IMR-90 (cell line): Measurements from ENCODE around the gene MATN3. TPM values are rescaled to one million over a fixed set of nuclear protein-coding genes. Genes with fewer than 3 reads are reported as not detected.

Experiments used
- ATAC-seq: fragments of 200-7000 bp; cut with Tn5 transposase; 2 replicates; pipeline ENCODE4 v1.9.1; 2020; ENCODE audit warnings: low read depth, mild to moderate bottlenecking, moderate library complexity
- BruUV-seq: library from RNA; stranded (reverse); fragments of 400-500 nt; replicated peaks from 2 replicates; lab custom pipeline; 2021; lab: Mats Ljungman, UMichigan
- CTCF ChIA-PET: fragments of 300-600 bp; formaldehyde crosslinking; extraction: SDS; loops from one replicate; lab custom pipeline; 2021; ENCODE audit warnings: antibody characterized with exemption; lab: Yijun Ruan, JAX
- POLR2A ChIA-PET: fragments of 300-600 bp; sonication (Branson Sonifier 250); formaldehyde crosslinking; loops from one replicate; lab custom pipeline; 2022; ENCODE audit warnings: antibody characterized with exemption; ENCODE audit not compliant: unreplicated experiment; lab: Charles Lee
- DNase-seq: peaks from one replicate; pipeline ENCODE4 v3.0.0; 2013
- H2AFZ ChIP-seq: replicated peaks from 2 replicates; pipeline ENCODE3; 2013; ENCODE audit warnings: low read length, mild to moderate bottlenecking; ENCODE audit not compliant: poor library complexity
- H2AK5ac ChIP-seq: 2 replicates; pipeline ENCODE4 v1.6.1; 2013; ENCODE audit warnings: low read depth, low read length, inconsistent platforms
- H2AK9ac ChIP-seq: replicated peaks from 2 replicates; pipeline ENCODE3; 2013; ENCODE audit warnings: mild to moderate bottlenecking, low read depth, low read length, moderate library complexity; ENCODE audit not compliant: poor library complexity
- H2BK120ac ChIP-seq: 2 replicates; pipeline ENCODE4 v1.6.1; 2013; ENCODE audit warnings: low read depth, low read length, inconsistent platforms
- H2BK15ac ChIP-seq: 3 replicates; pipeline ENCODE4 v1.6.1; 2013; ENCODE audit warnings: low read depth, low read length, inconsistent platforms
- H2BK20ac ChIP-seq: 2 replicates; pipeline ENCODE4 v1.6.1; 2013; ENCODE audit warnings: low read depth, mild to moderate bottlenecking, inconsistent platforms, low read length, moderate library complexity
- H2BK5ac ChIP-seq: 2 replicates; pipeline ENCODE4 v1.6.1; 2013; ENCODE audit warnings: mild to moderate bottlenecking, low read depth, low read length, inconsistent platforms; ENCODE audit not compliant: poor library complexity, severe bottlenecking
- H3K14ac ChIP-seq: replicated peaks from 2 replicates; pipeline ENCODE4 v1.6.1; 2013; ENCODE audit warnings: low read depth, low read length, inconsistent platforms
- H3K18ac ChIP-seq: 2 replicates; pipeline ENCODE4 v1.6.1; 2013; ENCODE audit warnings: low read depth, low read length, control low read depth
- H3K23ac ChIP-seq: 2 replicates; pipeline ENCODE4 v1.6.1; 2013; ENCODE audit warnings: low read depth, low read length, inconsistent platforms
- H3K27ac ChIP-seq: 2 replicates; pipeline ENCODE4 v1.5.1; 2013; ENCODE audit warnings: mild to moderate bottlenecking, control low read depth, low read length; ENCODE audit not compliant: insufficient read depth
- H3K27me3 ChIP-seq: 2 replicates; pipeline ENCODE4 v1.6.1; 2013; ENCODE audit warnings: low read length; ENCODE audit not compliant: control insufficient read depth, insufficient read depth
- H3K36me3 ChIP-seq: 2 replicates; pipeline ENCODE4 v1.6.1; 2013; ENCODE audit warnings: low read length, mixed read lengths; ENCODE audit not compliant: control insufficient read depth, insufficient read depth
- H3K4ac ChIP-seq: 2 replicates; pipeline ENCODE4 v1.6.1; 2013; ENCODE audit warnings: low read depth, low read length, inconsistent platforms
- H3K4me1 ChIP-seq: 2 replicates; pipeline ENCODE4 v1.6.1; 2013; ENCODE audit warnings: low read length, mixed read lengths; ENCODE audit not compliant: control insufficient read depth, insufficient read depth
- H3K4me2 ChIP-seq: 2 replicates; pipeline ENCODE4 v1.6.1; 2013; ENCODE audit warnings: low read depth, mild to moderate bottlenecking, control low read depth, low read length, moderate library complexity
- H3K4me3 ChIP-seq: 2 replicates; pipeline ENCODE4 v1.5.1; 2013; ENCODE audit warnings: low read depth, mild to moderate bottlenecking, control low read depth, low read length, moderate library complexity; ENCODE audit not compliant: insufficient read depth
- H3K56ac ChIP-seq: 2 replicates; pipeline ENCODE4 v1.6.1; 2013; ENCODE audit warnings: low read length, inconsistent platforms; ENCODE audit not compliant: insufficient read depth; ENCODE audit errors: extremely low read depth
- H3K79me1 ChIP-seq, 2 experiments: 2 replicates each; pipeline ENCODE4 v1.6.1; 2013; ENCODE audit warnings: low read length in 2 of 2, inconsistent platforms in 1 of 2, low read depth in 1 of 2
- H3K9ac ChIP-seq: 2 replicates; pipeline ENCODE4 v1.6.1; 2013; ENCODE audit warnings: low read depth, low read length, control low read depth
- H3K9me1 ChIP-seq: 2 replicates; pipeline ENCODE4 v1.6.1; 2013; ENCODE audit warnings: low read length, inconsistent platforms; ENCODE audit not compliant: insufficient read depth
- H3K9me3 ChIP-seq: 2 replicates; pipeline ENCODE4 v1.6.1; 2013; ENCODE audit warnings: low read length; ENCODE audit not compliant: control insufficient read depth, insufficient read depth
- H4K20me1 ChIP-seq: 2 replicates; pipeline ENCODE4 v1.6.1; 2013; ENCODE audit warnings: low read length, inconsistent platforms; ENCODE audit not compliant: insufficient read depth
- H4K5ac ChIP-seq: 2 replicates; pipeline ENCODE4 v1.6.1; 2013; ENCODE audit warnings: mild to moderate bottlenecking, low read depth, low read length, control low read depth
- H4K8ac ChIP-seq, 2 experiments: 2 replicates each; pipeline ENCODE4 v1.6.1; 2013; ENCODE audit warnings: low read depth in 2 of 2, low read length in 2 of 2, control low read depth in 1 of 2, inconsistent platforms in 1 of 2
- H4K91ac ChIP-seq: 2 replicates; pipeline ENCODE4 v1.6.1; 2013; ENCODE audit warnings: low read depth, low read length, inconsistent platforms; ENCODE audit not compliant: insufficient read depth
- BHLHE40 ChIP-seq: fragments of 150-350 bp; IDR thresholded peaks from 2 replicates; pipeline ENCODE4 v1.6.1; 2016; ENCODE audit warnings: mild to moderate bottlenecking, low read depth, low read length
- CEBPB ChIP-seq: IDR thresholded peaks from 2 replicates; pipeline ENCODE4 v1.6.1; 2012; ENCODE audit warnings: low read depth, low read length, improper control_type of control experiment
- CHD1 ChIP-seq: IDR thresholded peaks from 2 replicates; pipeline ENCODE4 v1.6.1; 2012; ENCODE audit warnings: low read depth, low read length, improper control_type of control experiment
- CTCF ChIP-seq: conservative IDR thresholded peaks from 2 replicates; pipeline ENCODE4 v1.5.1; 2012; ENCODE audit warnings: mild to moderate bottlenecking, low read depth, low read length, improper control_type of control experiment
- ELK1 ChIP-seq: fragments of 150-350 bp; IDR thresholded peaks from 2 replicates; pipeline ENCODE4 v1.6.1; 2016; ENCODE audit warnings: low read depth, mild to moderate bottlenecking, low read length, moderate library complexity, borderline replicate concordance
- FOS ChIP-seq: fragments of 150-350 bp; IDR thresholded peaks from 2 replicates; pipeline ENCODE4 v1.6.1; 2016; ENCODE audit warnings: low read depth, low read length
- MAFK ChIP-seq: IDR thresholded peaks from 2 replicates; pipeline ENCODE4 v1.6.1; 2012; ENCODE audit warnings: low read depth, low read length, improper control_type of control experiment
- MAZ ChIP-seq: IDR thresholded peaks from 2 replicates; pipeline ENCODE4 v1.6.1; 2012; ENCODE audit warnings: low read depth, mild to moderate bottlenecking, low read length, improper control_type of control experiment, moderate library complexity, borderline replicate concordance
- MXI1 ChIP-seq: IDR thresholded peaks from 2 replicates; pipeline ENCODE4 v1.6.1; 2012; ENCODE audit warnings: low read depth, mild to moderate bottlenecking, low read length, moderate library complexity, borderline replicate concordance
- NFE2L2 ChIP-seq: fragments of 150-350 bp; IDR thresholded peaks from 2 replicates; pipeline ENCODE4 v1.6.1; 2016; ENCODE audit warnings: low read depth, mild to moderate bottlenecking, low read length
- POLR2A ChIP-seq: IDR thresholded peaks from 2 replicates; pipeline ENCODE4 v1.6.1; 2012; ENCODE audit warnings: mild to moderate bottlenecking, low read depth, low read length
- RAD21 ChIP-seq: IDR thresholded peaks from 2 replicates; pipeline ENCODE4 v1.6.1; 2012; ENCODE audit warnings: low read length, improper control_type of control experiment
- RCOR1 ChIP-seq: IDR thresholded peaks from 2 replicates; pipeline ENCODE4 v1.6.1; 2012; ENCODE audit warnings: mild to moderate bottlenecking, low read length, improper control_type of control experiment; ENCODE audit not compliant: insufficient replicate concordance
- RFX5 ChIP-seq: IDR thresholded peaks from 2 replicates; pipeline ENCODE4 v1.8.0; 2012; ENCODE audit warnings: low read depth, mild to moderate bottlenecking, low read length, moderate library complexity
- SMC3 ChIP-seq: fragments of 150-350 bp; IDR thresholded peaks from 2 replicates; pipeline ENCODE4 v1.6.1; 2016; ENCODE audit warnings: low read depth, mild to moderate bottlenecking, antibody characterized with exemption, low read length, moderate library complexity
- USF2 ChIP-seq: fragments of 150-350 bp; IDR thresholded peaks from 2 replicates; pipeline ENCODE4 v1.6.1; 2017; ENCODE audit warnings: mild to moderate bottlenecking, antibody characterized with exemption, low read length, low read depth
- WGBS, 2 experiments: methylation state at CpG; one replicate each; pipeline versions ENCODE4 v1.1.5 to v1.1.7; 2013; ENCODE audit warnings: missing lambda C conversion rate in 2 of 2; ENCODE audit not compliant: insufficient read length in 1 of 2; ENCODE audit errors: extremely low coverage in 2 of 2; 5-methylcytosine and 5-hydroxymethylcytosine counted together
- dilution Hi-C: fragments of 300-500 bp; cut with HindIII; formaldehyde crosslinking; loops from one replicate; pipeline ENCODE4 v1.14.3; 2018; ENCODE audit warnings: low sequenced_read_pairs; ENCODE audit not compliant: unreplicated experiment
- in situ Hi-C: fragments of 300-500 bp; cut with MboI; formaldehyde crosslinking; loops from 3 replicates; pipeline ENCODE4 v1.14.3; 2019; ENCODE audit warnings: low sequenced_read_pairs, inconsistent platforms, mixed read lengths
- intact Hi-C: fragments of 100-400 bp; cut with micrococcal nuclease; formaldehyde crosslinking; loops from 2 replicates; pipeline ENCODE4 v1.10.0; 2022
- polyA plus RNA-seq, 3 experiments: library from polyadenylated mRNA; depleted of rRNA; stranded (reverse); fragments of >200 nt; gene quantifications; 2 replicates each; pipeline ENCODE4 v1.2.3, GENCODE V29; 2012; ENCODE audit warnings: low replicate concordance in 1 of 3
- total RNA-seq: library from RNA; depleted of rRNA; stranded (reverse); fragments of >200 nt; gene quantifications from 2 replicates; pipeline ENCODE4 v1.2.3, GENCODE V29; 2012

The MATN3 gene
- total and polyA plus RNA-seq, 2 of the 4 experiments (the other 2 are of a cell fraction), result 0.90 to 3.0 TPM

GRCh38 chr2:20054931-20055330, 42.5 kb upstream of the MATN3 start:
- Histone ChIP-seq H3K14ac (no peak overlapping the region), H4K20me1 (peaks cover 9% of the 10 kb centered on the region; the same call in 1 of the 2 replicates), H3K4me1 (no peaks in the 10 kb centered on the region; the same call in 1 of the 2 replicates), H3K9me1 (peaks cover 2% of the 10 kb centered on the region; the same call in 1 of the 2 replicates), H2BK120ac (no peak overlapping the region), H2BK15ac (no peak overlapping the region), H3K4me2 (no peak overlapping the region), H3K27me3 (no peaks in the 10 kb centered on the region), H3K9me3 (no peaks in the 10 kb centered on the region), H3K56ac (no peak overlapping the region), H3K79me1 (peaks cover 0 to 7% of the 10 kb centered on the region in 2 experiments; a peak in 2 of 4 replicates), H4K5ac (no peak overlapping the region), H3K23ac (no peak overlapping the region), H2AFZ (no peak overlapping the region), H2BK5ac (no peak overlapping the region), H3K27ac (no peak overlapping the region), H2AK5ac (no peak overlapping the region), H3K18ac (no peak overlapping the region), H2AK9ac (no peak overlapping the region), H3K4ac (no peak overlapping the region), H3K9ac (no peak overlapping the region), H3K36me3 (no peaks in the 10 kb centered on the region), H3K4me3 (no peak overlapping the region), H4K91ac (no peak overlapping the region), H4K8ac (no peak overlapping the region), H2BK20ac (no peak overlapping the region)
- DNase-seq (no peak), ATAC-seq (no peak)
- no CpG with 5 or more reads among the region's 3 CpGs for WGBS, 2 experiments
- CTCF ChIA-PET, result no interaction called here
- in situ Hi-C loops (no loop called here), dilution Hi-C loops (no loop called here), intact Hi-C loops (no loop called here)
- TF ChIP-seq POLR2A, result no peak
- no peak for TF ChIP-seq CEBPB
- TF ChIP-seq FOS, result no peak
- no peak for TF ChIP-seq CHD1
- no peak for TF ChIP-seq BHLHE40
- no peak for TF ChIP-seq RCOR1
- no peak for TF ChIP-seq MXI1
- no peak for TF ChIP-seq MAFK
- TF ChIP-seq NFE2L2, result no peak
- no peak for TF ChIP-seq RAD21
- no peak for TF ChIP-seq USF2
- no peak for TF ChIP-seq RFX5
- no peak for TF ChIP-seq CTCF
- no peak for TF ChIP-seq ELK1
- TF ChIP-seq MAZ, result no peak
- no peak for TF ChIP-seq SMC3
- BruUV-seq, result no TSS peak
- POLR2A ChIA-PET, result no interaction called here
